HG03558 (cell line): ENCODE measurements around the gene ADCY7.

Source experiments
- ATAC-seq: cut with Tn5 transposase; IDR thresholded peaks from one replicate; pipeline ENCODE4 v1.9.1; 2021; ENCODE audit warnings: moderate number of reproducible peaks; ENCODE audit not compliant: unreplicated experiment; ENCODE audit errors: extremely low read depth

The ADCY7 gene

DNA sequence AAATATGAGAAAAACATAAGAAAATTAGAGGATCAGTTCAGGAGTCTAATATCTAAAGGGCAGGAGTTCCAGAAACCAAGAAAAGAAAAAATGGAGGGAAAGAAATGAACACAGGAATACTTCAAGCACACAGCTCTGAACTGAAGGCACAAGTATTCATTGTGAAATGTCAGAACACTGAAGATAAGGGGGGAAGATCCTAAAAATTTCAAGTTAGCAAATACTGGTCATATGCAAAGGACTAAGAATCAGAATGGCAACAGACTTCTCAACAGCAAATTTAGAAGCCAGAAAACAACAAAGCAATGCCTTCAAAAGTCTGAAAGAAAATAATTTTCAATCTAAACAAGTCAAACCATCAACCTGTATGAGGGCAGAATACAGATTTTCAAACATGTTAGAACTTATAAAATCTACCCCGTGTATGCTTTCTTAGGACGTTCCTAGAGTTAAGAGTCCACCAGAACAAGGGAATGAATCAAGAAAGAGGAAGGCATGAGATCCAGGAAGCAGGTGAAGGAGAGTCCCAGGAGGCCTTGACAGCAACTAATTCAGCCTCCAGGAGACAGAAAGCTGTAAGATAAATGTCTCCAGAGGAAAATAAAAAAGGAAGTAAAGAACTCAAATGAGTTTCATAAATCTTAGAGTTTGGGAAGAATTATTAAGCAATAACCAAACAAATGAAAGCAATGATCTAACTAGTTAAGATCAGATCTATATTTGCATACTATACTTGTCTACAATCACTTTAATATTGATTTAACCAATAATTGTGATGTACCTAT is 99.6 kb downstream of the ADCY7 start:
- no peak for ATAC-seq
